AG10803 (cell line): ENCODE data around the gene HNRNPA3.
A peak's percentile ranks its signal among the peaks of the same experiment; 100 is the strongest.
"Not testable (repeated sequence)": the region's sequence is repeated elsewhere in the genome, so short reads cannot be mapped to it uniquely, and the experiment has no call there.

ENCODE experiments used
- DNase-seq: peaks from one replicate; pipeline ENCODE4 v3.0.0; 2010; ENCODE audit warnings: low read depth
- H3K4me3 ChIP-seq: 2 replicates; pipeline ENCODE4 v1.5.1; 2011; ENCODE audit warnings: mild to moderate bottlenecking, low read length, control low read depth
- CTCF ChIP-seq: conservative IDR thresholded peaks from 2 replicates; pipeline ENCODE4 v1.5.1; 2011; ENCODE audit warnings: mild to moderate bottlenecking, low read length, control low read depth, inconsistent platforms

The HNRNPA3 gene

GRCh38 chr2:177171418-177171865, 41.2 kb upstream of the HNRNPA3 start:
- no peak for TF ChIP-seq CTCF
- H3K4me3 ChIP-seq, result no peak overlapping the region
- DNase-seq, result no peak

GRCh38 chr2:177172034-177172880, 40.3 kb upstream of the HNRNPA3 start:
- peak; percentile 80 for DNase-seq
- no peak for TF ChIP-seq CTCF
- H3K4me3 ChIP-seq, result no peak overlapping the region

GRCh38 chr2:177174486-177174885, 38.1 kb upstream of the HNRNPA3 start:
- no peak for TF ChIP-seq CTCF
- H3K4me3 ChIP-seq, result no peak overlapping the region
- DNase-seq, result peak; percentile 70

GRCh38 chr2:177175917-177176668, 36.5 kb upstream of the HNRNPA3 start:
- DNase-seq, result no peak
- H3K4me3 ChIP-seq, result no peak overlapping the region
- no peak for TF ChIP-seq CTCF

GRCh38 chr2:177178797-177179196, 33.8 kb upstream of the HNRNPA3 start:
- no peak for TF ChIP-seq CTCF

GRCh38 chr2:177179227-177179626, 33.4 kb upstream of the HNRNPA3 start:
- no peak for DNase-seq
- TF ChIP-seq CTCF, result no peak
- no peak overlapping the region for H3K4me3 ChIP-seq

More at GRCh38 chr2:177178797-177179196, 33.8 kb upstream of the HNRNPA3 start:
- H3K4me3 ChIP-seq, result no peak overlapping the region
- DNase-seq, result no peak

- H3K4me3 ChIP-seq, DNase-seq: not testable (repeated sequence)
Measured at GRCh38 chr2:177179671-177180070, 32.9 kb upstream of the HNRNPA3 start.
